ENCODE data around the gene NME2.
A peak's percentile ranks its signal among the peaks of the same experiment; 100 is the strongest.

GRCh38 chr17:51153210-51154072 lies 12.8 kb upstream of the NME2 start, which contains the start of gene NME1:
- peak; percentile 70; the same call in 1 of the 2 replicates for TF ChIP-seq POLR2A (IDR thresholded peaks at IDR 0.05; ENCODE audit: low read depth, low read length)
- TF ChIP-seq POLR2AphosphoS5 (IDR thresholded peaks at IDR 0.05; ENCODE audit: low read depth, low read length), result peak; percentile 89
- peak; percentile 96 for TF ChIP-seq TAF1 (IDR thresholded peaks at IDR 0.05; ENCODE audit: low read depth, low read length)
- TF ChIP-seq POU2F2 (IDR thresholded peaks at IDR 0.05; ENCODE audit: low read depth, low read length), result peak; percentile 91
- peak; percentile 79 for TF ChIP-seq PAX5 (IDR thresholded peaks at IDR 0.05; ENCODE audit: insufficient read depth, low read length, severe bottlenecking)
